ENCODE data around the gene C5orf58.

DNA sequence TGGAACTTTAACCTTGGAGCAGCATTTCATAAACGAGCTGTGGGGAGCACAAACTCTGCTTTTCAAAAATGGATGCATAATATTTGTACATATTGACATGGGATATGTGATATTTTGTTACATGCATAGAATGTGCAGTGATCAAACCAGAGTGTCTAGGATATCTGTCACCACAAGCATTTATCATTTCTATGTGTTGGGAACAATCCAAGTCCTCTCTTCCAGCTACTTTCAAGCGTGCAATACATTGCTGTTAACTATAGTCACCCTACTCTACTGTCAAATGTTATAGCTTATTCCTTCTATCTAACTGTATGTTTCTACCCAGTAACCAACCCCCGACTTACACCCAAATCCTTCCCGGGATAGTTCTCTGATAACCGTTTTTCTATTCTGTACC is 15.0 kb upstream of the C5orf58 start:
- TF ChIP-seq, protein P1, sequence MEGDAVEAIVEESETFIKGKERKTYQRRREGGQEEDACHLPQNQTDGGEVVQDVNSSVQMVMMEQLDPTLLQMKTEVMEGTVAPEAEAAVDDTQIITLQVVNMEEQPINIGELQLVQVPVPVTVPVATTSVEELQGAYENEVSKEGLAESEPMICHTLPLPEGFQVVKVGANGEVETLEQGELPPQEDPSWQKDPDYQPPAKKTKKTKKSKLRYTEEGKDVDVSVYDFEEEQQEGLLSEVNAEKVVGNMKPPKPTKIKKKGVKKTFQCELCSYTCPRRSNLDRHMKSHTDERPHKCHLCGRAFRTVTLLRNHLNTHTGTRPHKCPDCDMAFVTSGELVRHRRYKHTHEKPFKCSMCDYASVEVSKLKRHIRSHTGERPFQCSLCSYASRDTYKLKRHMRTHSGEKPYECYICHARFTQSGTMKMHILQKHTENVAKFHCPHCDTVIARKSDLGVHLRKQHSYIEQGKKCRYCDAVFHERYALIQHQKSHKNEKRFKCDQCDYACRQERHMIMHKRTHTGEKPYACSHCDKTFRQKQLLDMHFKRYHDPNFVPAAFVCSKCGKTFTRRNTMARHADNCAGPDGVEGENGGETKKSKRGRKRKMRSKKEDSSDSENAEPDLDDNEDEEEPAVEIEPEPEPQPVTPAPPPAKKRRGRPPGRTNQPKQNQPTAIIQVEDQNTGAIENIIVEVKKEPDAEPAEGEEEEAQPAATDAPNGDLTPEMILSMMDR (conservative IDR thresholded peaks at IDR 0.05; ENCODE audit: low read length) = no peak
- no peak for TF ChIP-seq EZH2phosphoT487 (IDR thresholded peaks at IDR 0.05; ENCODE audit: borderline replicate concordance)

All from Loucy (cell line).